PFSK-1 (cell line): ENCODE data around the gene BFSP1.

Experiments used
- FOXP2 ChIP-seq: optimal IDR thresholded peaks from 2 replicates; pipeline ENCODE3; 2011; ENCODE audit warnings: borderline replicate concordance, control low read depth, inconsistent platforms; ENCODE audit not compliant: insufficient read depth; ENCODE audit errors: extremely low read length, extremely low read depth
- POLR2AphosphoS5 ChIP-seq: IDR thresholded peaks from 2 replicates; pipeline ENCODE4 v1.6.1; 2012; ENCODE audit warnings: low read depth, mild to moderate bottlenecking, control low read depth, low read length, moderate library complexity
- REST ChIP-seq, 2 experiments: IDR thresholded peaks; 2 replicates each; pipeline versions ENCODE4 v1.6.1 to v1.8.0; 2011 to 2012; ENCODE audit warnings: low read depth in 2 of 2, low read length in 2 of 2, control low read depth in 1 of 2, inconsistent platforms in 1 of 2, mild to moderate bottlenecking in 1 of 2, moderate library complexity in 1 of 2; ENCODE audit not compliant: insufficient read depth in 1 of 2
- SIN3A ChIP-seq: IDR thresholded peaks from 2 replicates; pipeline ENCODE4 v1.6.1; 2012; ENCODE audit warnings: mild to moderate bottlenecking, low read length, moderate library complexity, borderline replicate concordance; ENCODE audit not compliant: insufficient read depth
- TAF1 ChIP-seq: IDR thresholded peaks from 2 replicates; pipeline ENCODE4 v1.6.1; 2012; ENCODE audit warnings: low read length, control low read depth, borderline replicate concordance; ENCODE audit not compliant: insufficient read depth

Gene BFSP1

GRCh38 chr20:17467120-17467655, 64.0 kb downstream of the BFSP1 start:
- TF ChIP-seq SIN3A: no peak
- TF ChIP-seq POLR2AphosphoS5: no peak
- no peak for TF ChIP-seq REST (IDR thresholded peaks at IDR 0.05; ENCODE audit: insufficient read depth in 1 of 2, low read depth in 2 of 2, low read length in 2 of 2)

- TF ChIP-seq REST (IDR thresholded peaks at IDR 0.05; ENCODE audit: insufficient read depth in 1 of 2, low read depth in 2 of 2, low read length in 2 of 2): no peak
- no peak for TF ChIP-seq SIN3A
- no peak for TF ChIP-seq FOXP2
- no peak for TF ChIP-seq POLR2AphosphoS5
- TF ChIP-seq TAF1: no peak
Measured at GRCh38 chr20:17466641-17467040, 64.5 kb downstream of the BFSP1 start.

GRCh38 chr20:17465236-17465635, 65.9 kb downstream of the BFSP1 start:
- TF ChIP-seq TAF1 (no peak), FOXP2 (no peak), POLR2AphosphoS5 (no peak)

- TF ChIP-seq TAF1 (no peak), SIN3A (no peak), POLR2AphosphoS5 (no peak), FOXP2 (no peak)
Measured at GRCh38 chr20:17463711-17464110, 67.5 kb downstream of the BFSP1 start.

- no peak for TF ChIP-seq TAF1
- TF ChIP-seq POLR2AphosphoS5: no peak
- TF ChIP-seq REST (IDR thresholded peaks at IDR 0.05; ENCODE audit: insufficient read depth in 1 of 2, low read depth in 2 of 2, low read length in 2 of 2): no peak
Measured at GRCh38 chr20:17461941-17462340, 69.2 kb downstream of the BFSP1 start.

- TF ChIP-seq FOXP2 (no peak), TAF1 (no peak), POLR2AphosphoS5 (no peak), REST (IDR thresholded peaks at IDR 0.05; ENCODE audit: insufficient read depth in 1 of 2, low read depth in 2 of 2, low read length in 2 of 2) (no peak), SIN3A (no peak)
Measured at GRCh38 chr20:17460119-17460518, 71.1 kb downstream of the BFSP1 start.
